A673 (cell line): ENCODE data around the gene SPAG16. TPM values are rescaled to one million over a fixed set of nuclear protein-coding genes. Genes with fewer than 3 reads are reported as not detected.

Source experiments
- BruUV-seq: library from RNA; stranded (reverse); fragments of 400-500 nt; replicated peaks from 2 replicates; lab custom pipeline; 2021; lab: Mats Ljungman, UMichigan
- CTCF ChIA-PET: fragments of 300-600 bp; sonication (Branson Sonifier 250); formaldehyde crosslinking; loops from one replicate; lab custom pipeline; 2022; ENCODE audit warnings: antibody characterized with exemption; lab: Charles Lee
- POLR2A ChIA-PET: fragments of 300-600 bp; sonication (Branson Sonifier 250); formaldehyde crosslinking; loops from one replicate; lab custom pipeline; 2022; ENCODE audit warnings: antibody characterized with exemption; ENCODE audit not compliant: low non-redundant PET; lab: Charles Lee
- DNase-seq: peaks from one replicate; pipeline ENCODE4 v3.0.0-alpha.2; 2015; ENCODE audit warnings: low spot score
- H3K27ac ChIP-seq: fragments of 200-600 bp; sonication (generic); 2 replicates; pipeline ENCODE4 v1.5.1; 2016; ENCODE audit warnings: mixed run types, low read depth, mild to moderate bottlenecking, mixed read lengths, antibody characterized with exemption, low read length; ENCODE audit not compliant: poor library complexity, severe bottlenecking
- H3K27me3 ChIP-seq: fragments of 200-600 bp; sonication (generic); replicated peaks from 2 replicates; pipeline ENCODE4 v1.6.1; 2017; ENCODE audit warnings: mixed run types, low read depth, mild to moderate bottlenecking, mixed read lengths, antibody characterized with exemption, low read length; ENCODE audit not compliant: insufficient read depth, poor library complexity
- H3K36me3 ChIP-seq: fragments of 200-600 bp; sonication (generic); 2 replicates; pipeline ENCODE4 v1.6.1; 2016; ENCODE audit warnings: mixed run types, mild to moderate bottlenecking, mixed read lengths, antibody characterized with exemption, low read length; ENCODE audit not compliant: insufficient read depth, poor library complexity, severe bottlenecking
- H3K4me1 ChIP-seq: fragments of 200-600 bp; sonication (generic); 2 replicates; pipeline ENCODE4 v1.6.1; 2017; ENCODE audit warnings: mixed run types, mild to moderate bottlenecking, mixed read lengths, antibody characterized with exemption, low read length; ENCODE audit not compliant: insufficient read depth, poor library complexity, severe bottlenecking
- H3K4me3 ChIP-seq: fragments of 200-600 bp; sonication (generic); 2 replicates; pipeline ENCODE4 v1.5.1; 2016; ENCODE audit warnings: low read depth, mixed run types, mild to moderate bottlenecking, mixed read lengths, low read length; ENCODE audit not compliant: poor library complexity, severe bottlenecking
- H3K9me3 ChIP-seq: fragments of 200-600 bp; sonication (generic); 2 replicates; pipeline ENCODE4 v1.6.1; 2016; ENCODE audit warnings: mixed run types, low read depth, mild to moderate bottlenecking, mixed read lengths, antibody characterized with exemption, low read length; ENCODE audit not compliant: poor library complexity, severe bottlenecking
- EZH2 ChIP-seq: fragments of 200-600 bp; sonication (generic); IDR thresholded peaks from 2 replicates; pipeline ENCODE4 v1.6.1; 2017; ENCODE audit warnings: borderline replicate concordance, low read depth, mild to moderate bottlenecking, mixed read lengths, antibody characterized with exemption, low read length; ENCODE audit not compliant: poor library complexity, severe bottlenecking
- intact Hi-C: fragments of 100-400 bp; cut with micrococcal nuclease; formaldehyde crosslinking; loops from one replicate; pipeline ENCODE4 v1.10.0; 2022; ENCODE audit not compliant: unreplicated experiment
- total RNA-seq: library from RNA; stranded (reverse); gene quantifications from 2 replicates; pipeline ENCODE4 v1.2.3, GENCODE V29; 2021
- TF ChIP-seq, protein P1 (sequence below): fragments of 300-800, 200-600 bp; sonication (generic); conservative IDR thresholded peaks from 2 replicates; pipeline ENCODE4 v1.5.1; 2017; ENCODE audit warnings: low read depth, mild to moderate bottlenecking, antibody characterized with exemption, low read length, moderate library complexity, mixed read lengths

The SPAG16 gene
- total RNA-seq, 1 experiment from 2014 or later, result 13.1 TPM

DNA sequence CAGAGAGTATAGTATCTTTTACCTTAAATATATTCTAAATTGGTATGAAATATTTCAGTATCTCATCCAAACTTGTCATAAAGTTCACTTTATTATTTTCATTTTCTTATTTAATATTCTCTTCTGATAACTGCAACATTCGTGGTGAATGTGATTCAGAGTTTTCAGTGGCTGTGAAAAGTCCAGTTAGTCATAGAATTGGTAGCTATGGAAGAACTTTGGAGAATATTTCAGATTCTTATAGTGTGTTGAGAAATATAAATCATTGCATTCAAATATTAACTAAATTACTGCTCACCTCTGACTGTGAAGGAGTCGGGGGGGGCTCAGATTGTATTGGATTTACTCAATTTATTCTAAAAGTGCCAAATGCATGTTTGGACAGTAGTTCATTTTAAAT lies 948.0 kb downstream of the SPAG16 start:
- intact Hi-C loops, result no loop called here
- no peak for DNase-seq

DNA sequence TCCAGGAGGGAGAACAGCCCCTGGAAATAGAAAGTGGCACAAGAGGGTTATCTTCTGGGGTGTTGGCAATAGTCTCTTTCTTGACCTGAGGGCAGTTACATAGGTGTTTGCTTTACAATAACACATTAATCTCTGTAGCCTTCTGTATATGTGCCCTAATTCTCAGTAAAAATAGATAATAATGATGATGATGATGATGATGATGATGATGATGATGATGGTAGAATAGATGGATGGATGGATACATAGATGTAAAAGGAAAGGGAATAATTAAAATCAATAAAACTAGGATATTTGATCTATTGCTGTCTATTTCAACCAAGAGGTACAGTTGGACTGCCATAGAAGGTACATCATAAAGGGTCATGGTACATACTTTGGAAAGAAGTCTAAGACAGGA lies 948.9 kb downstream of the SPAG16 start:
- no peak for DNase-seq
- ChIA-PET POLR2A (no interaction called here), CTCF (no interaction called here)
- H3K9me3 ChIP-seq, result no peaks in the 10 kb centered on the region
- H3K4me3 ChIP-seq, result no peak overlapping the region
- no peaks in the 10 kb centered on the region for H3K27me3 ChIP-seq
- BruUV-seq, result no TSS peak
- intact Hi-C loops, result no loop called here
- H3K36me3 ChIP-seq, result no peaks in the 10 kb centered on the region
- H3K4me1 ChIP-seq, result no peaks in the 10 kb centered on the region
- TF ChIP-seq EZH2, result no peak
- TF ChIP-seq, protein P1, sequence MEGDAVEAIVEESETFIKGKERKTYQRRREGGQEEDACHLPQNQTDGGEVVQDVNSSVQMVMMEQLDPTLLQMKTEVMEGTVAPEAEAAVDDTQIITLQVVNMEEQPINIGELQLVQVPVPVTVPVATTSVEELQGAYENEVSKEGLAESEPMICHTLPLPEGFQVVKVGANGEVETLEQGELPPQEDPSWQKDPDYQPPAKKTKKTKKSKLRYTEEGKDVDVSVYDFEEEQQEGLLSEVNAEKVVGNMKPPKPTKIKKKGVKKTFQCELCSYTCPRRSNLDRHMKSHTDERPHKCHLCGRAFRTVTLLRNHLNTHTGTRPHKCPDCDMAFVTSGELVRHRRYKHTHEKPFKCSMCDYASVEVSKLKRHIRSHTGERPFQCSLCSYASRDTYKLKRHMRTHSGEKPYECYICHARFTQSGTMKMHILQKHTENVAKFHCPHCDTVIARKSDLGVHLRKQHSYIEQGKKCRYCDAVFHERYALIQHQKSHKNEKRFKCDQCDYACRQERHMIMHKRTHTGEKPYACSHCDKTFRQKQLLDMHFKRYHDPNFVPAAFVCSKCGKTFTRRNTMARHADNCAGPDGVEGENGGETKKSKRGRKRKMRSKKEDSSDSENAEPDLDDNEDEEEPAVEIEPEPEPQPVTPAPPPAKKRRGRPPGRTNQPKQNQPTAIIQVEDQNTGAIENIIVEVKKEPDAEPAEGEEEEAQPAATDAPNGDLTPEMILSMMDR, result no peak
- no peak overlapping the region for H3K27ac ChIP-seq

More for the DNA sequence above, 948.0 kb downstream of the SPAG16 start:
- H3K9me3 ChIP-seq, result no peaks in the 10 kb centered on the region
- no peak for TF ChIP-seq EZH2
- TF ChIP-seq, protein P1, result no peak
- no TSS peak for BruUV-seq
- H3K4me1 ChIP-seq, result no peaks in the 10 kb centered on the region
- ChIA-PET CTCF (no interaction called here), POLR2A (no interaction called here)
- H3K36me3 ChIP-seq, result no peaks in the 10 kb centered on the region
- no peak overlapping the region for H3K27ac ChIP-seq
- no peak overlapping the region for H3K4me3 ChIP-seq
- H3K27me3 ChIP-seq, result no peaks in the 10 kb centered on the region

DNA sequence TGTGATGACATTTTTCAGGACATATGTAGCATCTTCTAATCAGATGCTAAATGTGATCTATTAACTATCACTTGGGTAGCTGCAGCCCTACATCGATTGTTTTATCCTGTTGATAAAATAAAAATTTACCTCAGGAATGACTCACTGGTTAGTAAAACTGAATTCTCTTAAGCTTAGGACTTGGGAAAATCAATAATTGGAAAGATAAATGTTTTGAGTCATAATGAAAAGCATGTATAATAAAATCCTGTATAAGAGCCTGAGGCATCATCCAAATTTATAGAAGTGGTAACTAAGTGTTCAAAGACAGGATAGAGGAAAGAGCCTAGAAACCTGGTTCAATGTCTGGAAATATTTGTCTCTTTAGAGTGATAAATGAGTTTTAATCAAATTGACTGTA lies 958.5 kb downstream of the SPAG16 start:
- intact Hi-C loops, result no loop called here
- no peaks in the 10 kb centered on the region for H3K4me1 ChIP-seq
- DNase-seq, result no peak
- no peaks in the 10 kb centered on the region for H3K27me3 ChIP-seq
- H3K27ac ChIP-seq, result no peak overlapping the region
- H3K9me3 ChIP-seq, result no peaks in the 10 kb centered on the region
- H3K36me3 ChIP-seq, result no peaks in the 10 kb centered on the region
- TF ChIP-seq EZH2, result no peak
- TF ChIP-seq, protein P1, result no peak
- ChIA-PET CTCF (no interaction called here), POLR2A (no interaction called here)
- no peak overlapping the region for H3K4me3 ChIP-seq
- BruUV-seq, result no TSS peak
